ENCODE results near the gene CWF19L2. TPM values are rescaled to one million over a fixed set of nuclear protein-coding genes. Genes with fewer than 3 reads are reported as not detected.

The CWF19L2 gene
- total and polyA plus RNA-seq, 2 of the 8 experiments (the other 6 are each of a cell fraction or from before 2014, with no cell fraction given), result 2.2 to 16.6 TPM

DNA sequence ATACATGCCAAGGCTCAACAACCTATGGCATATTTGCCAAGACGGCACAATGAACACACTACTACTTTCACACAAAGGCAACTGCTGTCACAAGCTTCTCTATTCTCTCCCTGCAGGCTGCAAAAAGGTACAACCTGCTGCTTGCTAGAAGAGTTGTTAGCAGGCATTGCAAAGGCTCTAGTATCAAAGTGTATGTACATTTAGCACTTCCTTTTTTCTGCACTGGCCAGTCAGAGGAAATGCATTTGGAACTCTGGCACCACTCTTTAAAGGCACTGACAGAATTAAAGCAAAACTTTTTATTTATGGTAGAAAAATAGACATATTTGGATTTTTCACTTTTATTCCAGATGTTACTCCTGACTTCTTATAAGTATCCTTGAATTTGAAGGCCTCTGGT, 125.9 kb downstream of the CWF19L2 start (continued):
- TF ChIP-seq HDAC2 (IDR thresholded peaks at IDR 0.05; ENCODE audit: borderline replicate concordance in 1 of 2, low read depth in 2 of 2, low read length in 2 of 2) (no peak), CHD2 (IDR thresholded peaks at IDR 0.05; ENCODE audit: low read length) (no peak), PHF8 (conservative IDR thresholded peaks at IDR 0.05; ENCODE audit: low read depth, low read length) (no peak), CEBPB (IDR thresholded peaks at IDR 0.05; ENCODE audit: low read depth, low read length) (no peak)
- TF ChIP-seq, protein P1, sequence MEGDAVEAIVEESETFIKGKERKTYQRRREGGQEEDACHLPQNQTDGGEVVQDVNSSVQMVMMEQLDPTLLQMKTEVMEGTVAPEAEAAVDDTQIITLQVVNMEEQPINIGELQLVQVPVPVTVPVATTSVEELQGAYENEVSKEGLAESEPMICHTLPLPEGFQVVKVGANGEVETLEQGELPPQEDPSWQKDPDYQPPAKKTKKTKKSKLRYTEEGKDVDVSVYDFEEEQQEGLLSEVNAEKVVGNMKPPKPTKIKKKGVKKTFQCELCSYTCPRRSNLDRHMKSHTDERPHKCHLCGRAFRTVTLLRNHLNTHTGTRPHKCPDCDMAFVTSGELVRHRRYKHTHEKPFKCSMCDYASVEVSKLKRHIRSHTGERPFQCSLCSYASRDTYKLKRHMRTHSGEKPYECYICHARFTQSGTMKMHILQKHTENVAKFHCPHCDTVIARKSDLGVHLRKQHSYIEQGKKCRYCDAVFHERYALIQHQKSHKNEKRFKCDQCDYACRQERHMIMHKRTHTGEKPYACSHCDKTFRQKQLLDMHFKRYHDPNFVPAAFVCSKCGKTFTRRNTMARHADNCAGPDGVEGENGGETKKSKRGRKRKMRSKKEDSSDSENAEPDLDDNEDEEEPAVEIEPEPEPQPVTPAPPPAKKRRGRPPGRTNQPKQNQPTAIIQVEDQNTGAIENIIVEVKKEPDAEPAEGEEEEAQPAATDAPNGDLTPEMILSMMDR (IDR thresholded peaks at IDR 0.05; ENCODE audit: control extremely low read depth in 1 of 3, insufficient read depth in 1 of 3, low read depth in 1 of 3, low read length in 3 of 3), result no peak
